ENCODE results near the gene IGFN1. TPM values are rescaled to one million over a fixed set of nuclear protein-coding genes. Genes with fewer than 3 reads are reported as not detected.

Gene IGFN1
- total RNA-seq, 1 donor from 2014 or later = 1.6 TPM

DNA sequence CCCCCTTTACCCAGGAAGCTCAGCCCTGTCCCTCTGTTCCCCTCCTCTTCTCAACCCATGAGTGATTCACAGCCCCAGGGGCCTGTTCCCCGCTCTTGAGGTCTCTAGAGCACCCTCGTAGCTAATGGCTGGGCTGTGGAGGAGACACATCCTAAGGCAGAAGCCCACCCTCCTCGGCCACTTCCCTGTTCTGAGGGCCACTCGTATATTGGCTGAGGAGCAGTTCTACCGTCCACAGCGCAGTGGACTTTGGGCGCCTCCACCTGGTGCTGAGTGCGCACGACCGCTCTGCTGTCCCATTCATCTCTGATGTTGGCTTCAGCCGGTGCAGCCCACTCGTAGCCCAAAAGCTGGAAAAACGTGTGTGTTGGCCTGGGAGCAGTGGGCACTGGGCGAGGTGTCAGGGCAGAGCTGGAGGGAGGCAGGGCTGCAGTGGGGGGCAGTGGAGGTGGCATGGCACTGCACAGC is 68.2 kb downstream of the IGFN1 start:
- Mint-ChIP-seq H3K4me1 (peaks cover 5% of the 10 kb centered on the region), H3K27ac (no peak overlapping the region), H3K27me3 (ENCODE audit: low read depth) (peaks cover 22% of the 10 kb centered on the region), H3K9me3 (no peaks in the 10 kb centered on the region), H3K4me3 (no peak overlapping the region), H3K36me3 (no peaks in the 10 kb centered on the region)
- TF ChIP-seq, protein P1, sequence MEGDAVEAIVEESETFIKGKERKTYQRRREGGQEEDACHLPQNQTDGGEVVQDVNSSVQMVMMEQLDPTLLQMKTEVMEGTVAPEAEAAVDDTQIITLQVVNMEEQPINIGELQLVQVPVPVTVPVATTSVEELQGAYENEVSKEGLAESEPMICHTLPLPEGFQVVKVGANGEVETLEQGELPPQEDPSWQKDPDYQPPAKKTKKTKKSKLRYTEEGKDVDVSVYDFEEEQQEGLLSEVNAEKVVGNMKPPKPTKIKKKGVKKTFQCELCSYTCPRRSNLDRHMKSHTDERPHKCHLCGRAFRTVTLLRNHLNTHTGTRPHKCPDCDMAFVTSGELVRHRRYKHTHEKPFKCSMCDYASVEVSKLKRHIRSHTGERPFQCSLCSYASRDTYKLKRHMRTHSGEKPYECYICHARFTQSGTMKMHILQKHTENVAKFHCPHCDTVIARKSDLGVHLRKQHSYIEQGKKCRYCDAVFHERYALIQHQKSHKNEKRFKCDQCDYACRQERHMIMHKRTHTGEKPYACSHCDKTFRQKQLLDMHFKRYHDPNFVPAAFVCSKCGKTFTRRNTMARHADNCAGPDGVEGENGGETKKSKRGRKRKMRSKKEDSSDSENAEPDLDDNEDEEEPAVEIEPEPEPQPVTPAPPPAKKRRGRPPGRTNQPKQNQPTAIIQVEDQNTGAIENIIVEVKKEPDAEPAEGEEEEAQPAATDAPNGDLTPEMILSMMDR (IDR thresholded peaks at IDR 0.05; ENCODE audit: unreplicated experiment) = no peak
- peak in 1 of 2 experiments; percentile 38 for DNase-seq (ENCODE audit: low spot score in 2 of 2, unreplicated experiment in 2 of 2)

DNA sequence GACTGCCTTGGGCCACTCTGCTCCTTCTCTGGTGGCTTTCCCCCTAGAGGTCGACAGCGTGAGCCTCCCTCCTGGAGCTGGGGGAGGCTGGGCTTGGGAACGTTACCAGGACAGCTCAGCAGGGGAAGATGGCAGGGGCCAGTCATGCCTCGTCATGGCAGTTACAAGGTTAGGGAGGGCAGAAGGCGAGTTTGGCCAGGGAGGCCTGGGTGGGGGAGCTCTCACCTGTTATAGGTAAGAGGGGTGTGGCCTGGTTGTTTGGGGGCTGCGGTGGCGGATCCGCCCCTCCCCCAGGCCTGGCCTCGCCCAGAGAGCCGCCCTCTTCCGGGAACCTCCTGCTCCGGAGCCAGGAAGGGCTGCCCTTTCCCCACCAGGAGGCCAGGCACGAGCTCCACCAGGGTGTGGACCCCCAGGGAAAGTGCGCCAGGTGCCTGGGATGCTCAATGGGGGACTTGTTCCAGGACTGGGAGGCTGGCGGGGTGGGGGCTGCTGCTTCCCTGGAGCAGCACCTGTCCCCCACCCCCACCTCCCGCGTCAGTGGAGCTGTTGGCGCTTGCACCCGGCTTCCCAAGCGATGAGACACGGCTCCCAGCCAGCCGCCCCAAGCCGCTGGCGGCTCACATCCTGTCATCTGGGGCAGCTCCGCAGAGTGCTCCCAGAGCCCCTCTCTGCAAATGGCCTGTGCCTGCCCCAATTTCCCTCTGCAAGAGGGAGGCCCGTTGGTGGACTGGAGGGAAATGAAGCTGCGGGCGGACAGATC is 69.0 kb downstream of the IGFN1 start:
- Mint-ChIP-seq H3K36me3 (no peaks in the 10 kb centered on the region), H3K9me3 (no peaks in the 10 kb centered on the region), H3K4me1 (peaks cover 5% of the 10 kb centered on the region), H3K27me3 (ENCODE audit: low read depth) (peaks cover 26% of the 10 kb centered on the region), H3K27ac (no peak overlapping the region), H3K4me3 (peak overlapping the region; percentile 56)
- DNase-seq (ENCODE audit: low spot score in 2 of 2, unreplicated experiment in 2 of 2) = peak in 1 of 2 experiments; percentile 40
- TF ChIP-seq, protein P1 (IDR thresholded peaks at IDR 0.05; ENCODE audit: unreplicated experiment) = no peak

DNA sequence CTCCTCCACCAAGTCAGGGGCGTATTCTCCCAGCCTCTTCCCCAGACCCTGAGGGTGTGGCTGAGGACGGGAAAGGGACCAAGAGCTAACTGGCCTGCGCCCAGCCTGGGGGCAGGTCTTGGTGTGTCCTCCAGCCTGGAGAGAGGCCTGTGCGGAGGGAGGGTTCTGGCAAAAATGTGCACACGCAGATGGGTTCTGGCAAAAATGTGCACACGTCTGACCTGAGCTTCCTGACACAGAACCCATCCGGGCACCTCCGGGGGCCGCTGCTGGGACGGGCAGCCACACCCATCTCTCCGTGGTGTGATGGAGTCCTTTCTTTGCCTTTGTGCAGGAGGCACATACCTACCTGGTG is 69.6 kb downstream of the IGFN1 start:
- H3K4me1 Mint-ChIP-seq = peaks cover 5% of the 10 kb centered on the region
- TF ChIP-seq, protein P1 (IDR thresholded peaks at IDR 0.05; ENCODE audit: unreplicated experiment) = no peak
- H3K36me3 Mint-ChIP-seq = no peaks in the 10 kb centered on the region
- H3K4me3 Mint-ChIP-seq = peak overlapping the region; percentile 42
- no peak overlapping the region for H3K27ac Mint-ChIP-seq
- peaks cover 26% of the 10 kb centered on the region for H3K27me3 Mint-ChIP-seq (ENCODE audit: low read depth)
- no peaks in the 10 kb centered on the region for H3K9me3 Mint-ChIP-seq
- DNase-seq (ENCODE audit: low spot score in 2 of 2, unreplicated experiment in 2 of 2) = peak in 1 of 2 experiments; percentile 37

DNA sequence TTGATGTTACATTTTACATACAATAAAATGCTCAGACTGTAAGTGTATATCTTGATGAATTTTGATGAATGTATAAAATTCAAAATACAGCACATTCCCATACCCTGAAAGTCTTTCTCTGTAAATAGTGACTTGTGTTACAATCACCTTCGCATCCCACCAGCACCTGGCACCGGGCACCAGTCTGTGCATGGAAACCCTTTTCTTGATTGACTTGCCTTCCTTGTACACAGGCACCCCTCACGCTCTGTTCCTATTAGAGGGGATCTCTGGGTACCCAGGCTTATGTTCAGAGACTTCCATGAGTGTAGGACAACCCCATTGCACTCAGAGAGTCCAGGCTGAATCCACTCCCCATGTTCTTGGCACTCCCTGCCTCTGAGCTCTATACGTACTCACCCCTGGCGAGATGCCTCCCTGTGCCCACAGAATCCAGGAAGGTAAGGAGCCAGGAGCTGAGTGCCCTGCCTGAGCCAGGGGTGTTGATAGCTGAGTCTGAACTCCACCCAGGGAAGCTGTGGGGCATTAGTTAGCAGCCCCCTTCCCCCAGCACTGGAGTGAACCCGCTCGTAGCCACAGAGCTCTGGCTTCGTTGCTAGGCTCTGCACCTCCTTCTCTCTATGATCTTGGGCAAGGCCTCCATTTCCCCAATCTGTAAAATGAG is 70.2 kb downstream of the IGFN1 start:
- H3K4me3 Mint-ChIP-seq = peak overlapping the region; percentile 16
- H3K9me3 Mint-ChIP-seq = no peaks in the 10 kb centered on the region
- peak in 1 of 2 experiments; percentile 20 for DNase-seq (ENCODE audit: low spot score in 2 of 2, unreplicated experiment in 2 of 2)
- H3K27me3 Mint-ChIP-seq (ENCODE audit: low read depth) = peaks cover 29% of the 10 kb centered on the region
- TF ChIP-seq, protein P1 (IDR thresholded peaks at IDR 0.05; ENCODE audit: unreplicated experiment) = no peak
- no peaks in the 10 kb centered on the region for H3K36me3 Mint-ChIP-seq
- peaks cover 8% of the 10 kb centered on the region for H3K4me1 Mint-ChIP-seq
- H3K27ac Mint-ChIP-seq = no peak overlapping the region

DNA sequence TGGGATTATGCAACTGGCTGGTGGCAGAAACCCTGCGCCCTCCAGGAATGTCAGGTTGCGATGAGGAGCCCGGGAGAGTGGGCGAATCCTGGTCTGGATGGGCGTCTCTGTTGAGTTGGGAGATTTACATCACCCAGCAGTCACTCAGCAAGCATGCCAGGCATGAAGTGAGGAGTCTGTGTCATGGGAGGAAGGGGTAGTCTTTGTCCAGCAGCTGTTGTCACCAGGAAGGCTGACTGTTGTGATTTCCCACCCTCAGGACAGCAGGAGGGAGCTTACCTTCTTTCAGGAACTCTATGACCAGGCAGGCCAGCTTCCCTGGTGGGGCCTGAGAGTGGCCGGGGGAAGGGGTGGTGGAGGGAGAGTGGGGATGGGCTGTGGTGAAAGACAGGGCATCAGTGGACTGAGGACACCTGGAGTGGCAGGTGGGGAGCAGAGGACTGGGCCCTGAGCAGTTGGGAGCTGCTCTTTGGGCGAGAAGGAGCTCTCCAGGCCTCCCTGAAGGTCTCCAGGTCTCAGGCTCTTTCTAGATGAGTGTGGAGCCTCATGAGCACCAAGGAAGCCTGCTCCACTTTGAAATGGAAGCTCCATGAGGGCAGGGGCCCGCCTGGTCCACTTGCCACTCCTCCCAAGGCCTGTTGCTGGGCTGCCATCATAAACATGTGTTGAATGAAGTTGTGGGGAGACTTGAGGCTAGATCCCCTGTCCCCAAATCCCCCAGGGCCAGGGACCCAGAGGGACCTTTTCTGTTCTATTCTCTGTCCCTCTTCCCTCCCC is 71.3 kb downstream of the IGFN1 start:
- H3K4me1 Mint-ChIP-seq = peaks cover 17% of the 10 kb centered on the region
- no peak overlapping the region for H3K4me3 Mint-ChIP-seq
- H3K36me3 Mint-ChIP-seq = no peaks in the 10 kb centered on the region
- TF ChIP-seq, protein P1 (IDR thresholded peaks at IDR 0.05; ENCODE audit: unreplicated experiment) = no peak
- DNase-seq (ENCODE audit: low spot score in 2 of 2, unreplicated experiment in 2 of 2) = peak in 1 of 2 experiments; percentile 30
- H3K9me3 Mint-ChIP-seq = no peaks in the 10 kb centered on the region
- peaks cover 32% of the 10 kb centered on the region for H3K27me3 Mint-ChIP-seq (ENCODE audit: low read depth)
- no peak overlapping the region for H3K27ac Mint-ChIP-seq

Measured in mesothelial cell of epicardium (in vitro differentiated cells).